Hematopoietic multipotent progenitor cell treated with erythropoietin and hydrocortisone succinate and interleukin-3 and kit ligand, for 6 days (in vitro differentiated cells): ENCODE results near the gene DPF3.

ENCODE experiments used
- DNase-seq: peaks from one replicate; pipeline ENCODE4 v3.0.0-alpha.2; 2015

DPF3 gene

GRCh38 chr14:72664651-72665050 is 229.2 kb downstream of the DPF3 start:
- no peak for DNase-seq

- no peak for DNase-seq
These were observed 229.8 kb downstream of the DPF3 start for GRCh38 chr14:72663956-72664650.

GRCh38 chr14:72663076-72663487 is 230.8 kb downstream of the DPF3 start:
- no peak for DNase-seq

- DNase-seq, result no peak
These were observed 231.7 kb downstream of the DPF3 start for GRCh38 chr14:72662214-72662613.

- no peak for DNase-seq
These were observed 236.5 kb downstream of the DPF3 start for GRCh38 chr14:72657214-72657921.

- DNase-seq, result no peak
These were observed 240.9 kb downstream of the DPF3 start for GRCh38 chr14:72653026-72653425.

- no peak for DNase-seq
These were observed 241.7 kb downstream of the DPF3 start for GRCh38 chr14:72652179-72652578.

GRCh38 chr14:72651714-72652113 is 242.2 kb downstream of the DPF3 start:
- no peak for DNase-seq

GRCh38 chr14:72651081-72651480 is 242.8 kb downstream of the DPF3 start:
- DNase-seq, result no peak

- DNase-seq, result no peak
These were observed 244.2 kb downstream of the DPF3 start for GRCh38 chr14:72649603-72650227.

- no peak for DNase-seq
These were observed 246.1 kb downstream of the DPF3 start for GRCh38 chr14:72647782-72648181.

GRCh38 chr14:72646861-72647528 is 246.9 kb downstream of the DPF3 start:
- DNase-seq, result no peak

GRCh38 chr14:72645706-72646105 is 248.2 kb downstream of the DPF3 start:
- DNase-seq, result no peak

GRCh38 chr14:72644758-72645489 is 249.0 kb downstream of the DPF3 start:
- DNase-seq, result no peak

GRCh38 chr14:72644038-72644437 is 249.9 kb downstream of the DPF3 start:
- no peak for DNase-seq

GRCh38 chr14:72643317-72643801 is 250.5 kb downstream of the DPF3 start:
- no peak for DNase-seq

GRCh38 chr14:72640911-72641485 is 252.9 kb downstream of the DPF3 start:
- no peak for DNase-seq

- no peak for DNase-seq
These were observed 255.9 kb downstream of the DPF3 start for GRCh38 chr14:72638021-72638420.

- DNase-seq, result no peak
These were observed 257.0 kb downstream of the DPF3 start for GRCh38 chr14:72636871-72637270.

- DNase-seq, result no peak
These were observed 257.8 kb downstream of the DPF3 start for GRCh38 chr14:72636094-72636493.

GRCh38 chr14:72634691-72635616 is 258.9 kb downstream of the DPF3 start:
- no peak for DNase-seq
